DMS53 (cell line): ENCODE data around the gene TESMIN.
A peak's percentile ranks its signal among the peaks of the same experiment; 100 is the strongest.

Experiments
- DNase-seq: peaks from one replicate; lab custom pipeline; 2025; lab: John Stamatoyannopoulos, UW

The TESMIN gene

DNA sequence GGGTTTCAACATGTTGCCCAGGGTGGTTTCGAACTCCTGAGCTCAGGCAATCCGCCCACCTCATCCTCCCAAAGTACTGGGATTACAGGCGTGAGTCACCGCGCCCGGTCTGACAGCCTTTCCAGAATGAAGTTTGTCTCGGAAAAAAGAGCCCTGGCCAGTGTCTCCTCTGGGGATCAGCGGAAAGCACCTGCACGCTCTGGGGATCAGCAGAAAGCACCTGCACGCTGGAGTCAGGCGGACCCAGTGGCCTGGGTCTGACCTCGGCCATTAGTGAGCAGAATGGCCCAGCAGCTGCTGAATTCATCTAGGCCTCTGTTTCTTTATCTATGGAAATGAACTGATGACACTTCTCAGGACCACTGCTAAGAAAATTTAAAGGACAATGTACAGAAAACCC lies 10.5 kb upstream of the TESMIN start:
- no peak for DNase-seq

DNA sequence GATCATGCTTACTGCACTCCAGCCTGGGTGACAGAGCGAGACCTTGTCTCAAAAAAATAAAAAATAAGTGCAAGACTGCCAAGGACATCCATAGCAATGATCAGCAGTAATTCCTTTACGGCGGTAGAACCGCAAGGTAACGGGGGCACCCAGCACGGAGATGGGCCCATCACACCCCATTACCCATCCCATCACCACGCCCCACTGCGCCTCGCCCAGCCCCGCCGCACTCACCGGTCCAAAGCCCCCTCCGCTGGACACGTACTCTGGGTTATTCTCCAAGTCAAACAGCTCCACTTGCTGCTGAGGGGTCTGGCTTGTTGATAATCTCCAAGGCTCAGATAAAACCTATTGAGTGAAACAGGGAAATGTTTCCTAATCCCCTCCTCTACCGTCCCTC lies 8.7 kb upstream of the TESMIN start:
- DNase-seq = no peak

GRCh38 chr11:68757711-68758110 lies 6.4 kb upstream of the TESMIN start:
- DNase-seq = no peak

GRCh38 chr11:68756171-68756766 lies 4.9 kb upstream of the TESMIN start:
- no peak for DNase-seq

GRCh38 chr11:68753300-68753699 lies 2.0 kb upstream of the TESMIN start:
- peak; percentile 52 for DNase-seq

DNA sequence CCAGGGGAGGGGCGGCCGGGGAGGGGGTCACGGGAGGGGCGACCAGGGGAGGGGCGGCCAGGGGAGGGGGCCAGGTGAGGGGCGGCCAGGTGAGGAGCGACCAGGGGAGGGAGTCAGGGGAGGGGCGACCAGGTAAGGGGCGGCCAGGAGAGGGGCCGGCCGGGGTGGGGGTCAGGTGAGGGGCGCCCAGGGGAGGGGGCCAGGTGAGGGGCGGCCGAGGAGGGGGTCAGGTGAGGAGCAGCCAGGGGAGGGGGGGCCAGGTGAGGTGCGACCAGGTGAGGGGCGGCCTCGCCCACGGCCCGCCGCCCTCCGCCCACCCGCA lies 355 bp downstream of the TESMIN start:
- no peak for DNase-seq

- DNase-seq = peak; percentile 31
Observed at GRCh38 chr11:68750195-68751003, 921 bp downstream of the TESMIN start.

DNA sequence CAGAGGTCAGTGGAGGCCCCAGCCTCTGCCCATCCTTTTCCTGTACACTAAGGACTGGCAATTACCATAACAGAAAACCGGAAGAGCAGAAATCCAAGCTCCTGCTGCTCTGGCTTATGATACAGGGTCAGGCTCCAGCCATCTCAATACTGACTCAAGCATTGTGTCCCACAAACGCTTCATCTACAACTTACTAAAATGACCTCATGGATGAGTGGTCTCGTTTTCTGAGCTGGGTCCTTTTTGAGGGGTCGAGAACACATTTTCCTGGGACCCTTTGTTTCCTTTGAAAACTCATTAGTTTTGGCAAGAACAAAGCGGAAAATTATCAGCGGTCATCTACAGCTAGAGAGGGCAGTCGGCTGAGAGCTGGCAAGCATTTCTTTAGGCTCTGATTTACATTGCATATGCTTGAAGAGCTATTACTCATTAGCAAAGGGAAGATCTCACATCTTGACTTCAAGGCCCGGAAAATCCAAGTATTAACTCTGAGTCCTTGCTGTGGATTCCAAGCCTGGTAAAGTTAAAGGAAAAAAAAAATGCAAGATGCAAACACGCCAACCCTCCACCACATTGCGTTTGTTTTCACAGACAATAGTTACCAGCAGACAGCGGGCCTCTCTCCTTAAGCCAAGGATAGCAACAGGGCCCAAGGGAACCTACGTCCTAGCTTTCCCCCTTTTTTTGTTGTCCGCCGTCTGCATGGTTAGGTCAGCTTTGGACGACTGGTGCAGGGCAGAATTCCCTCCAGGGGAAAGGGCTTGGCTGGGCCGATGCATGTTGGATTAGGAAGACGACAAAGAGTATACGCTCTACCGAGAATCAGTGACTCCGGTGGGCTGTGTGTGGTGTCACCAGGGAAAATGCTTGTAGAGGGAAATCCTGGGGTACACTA lies 1.8 kb downstream of the TESMIN start:
- DNase-seq = peak; percentile 24

- DNase-seq = no peak
Observed at GRCh38 chr11:68748061-68748460, 3.3 kb downstream of the TESMIN start.

GRCh38 chr11:68743539-68743938 lies 7.8 kb downstream of the TESMIN start:
- DNase-seq = no peak

- no peak for DNase-seq
Observed at GRCh38 chr11:68741463-68741862, 9.9 kb downstream of the TESMIN start.

GRCh38 chr11:68735646-68736045 lies 15.7 kb downstream of the TESMIN start:
- DNase-seq = no peak

GRCh38 chr11:68735125-68735524 lies 16.2 kb downstream of the TESMIN start:
- DNase-seq = no peak

DNA sequence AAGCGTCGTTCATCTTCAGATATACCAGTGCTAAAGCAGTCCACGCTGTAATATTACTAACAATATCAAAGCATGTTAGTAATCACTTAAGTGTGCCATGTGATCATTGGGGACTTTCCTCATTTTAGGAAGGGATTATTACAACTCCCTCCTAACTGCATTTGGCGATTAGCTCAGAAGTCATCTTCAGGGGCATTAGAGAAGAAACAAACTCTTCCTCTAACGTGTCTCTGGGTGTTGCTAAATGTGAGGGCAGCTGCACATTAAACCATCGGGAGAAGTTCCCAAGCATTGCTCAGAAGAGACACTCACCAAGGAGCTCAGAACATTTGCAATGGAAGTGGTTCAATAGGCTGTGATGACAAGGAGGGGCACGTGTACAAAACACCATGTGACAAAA lies 17.2 kb downstream of the TESMIN start:
- DNase-seq = no peak

DNA sequence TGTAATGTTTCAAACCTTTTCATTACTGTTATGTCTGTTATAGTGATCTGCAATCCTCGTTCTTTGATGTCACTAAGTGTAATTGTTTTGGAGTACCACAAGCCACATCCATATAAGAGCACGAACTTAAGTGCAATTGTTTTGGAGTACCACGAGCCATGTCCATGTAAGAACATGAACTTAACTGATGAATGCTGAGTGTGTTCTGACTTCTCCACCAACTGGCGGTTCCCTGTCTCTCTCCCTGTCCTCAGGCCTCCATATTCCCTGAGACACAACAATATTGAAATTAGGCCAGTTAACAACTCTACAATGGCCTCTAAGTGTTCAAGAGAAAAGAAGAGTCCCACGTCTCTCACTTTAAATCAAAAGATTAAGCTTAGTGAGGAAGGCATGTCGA lies 23.5 kb downstream of the TESMIN start:
- DNase-seq = no peak

- DNase-seq = no peak
Observed at GRCh38 chr11:68724293-68724692, 27.0 kb downstream of the TESMIN start.

DNA sequence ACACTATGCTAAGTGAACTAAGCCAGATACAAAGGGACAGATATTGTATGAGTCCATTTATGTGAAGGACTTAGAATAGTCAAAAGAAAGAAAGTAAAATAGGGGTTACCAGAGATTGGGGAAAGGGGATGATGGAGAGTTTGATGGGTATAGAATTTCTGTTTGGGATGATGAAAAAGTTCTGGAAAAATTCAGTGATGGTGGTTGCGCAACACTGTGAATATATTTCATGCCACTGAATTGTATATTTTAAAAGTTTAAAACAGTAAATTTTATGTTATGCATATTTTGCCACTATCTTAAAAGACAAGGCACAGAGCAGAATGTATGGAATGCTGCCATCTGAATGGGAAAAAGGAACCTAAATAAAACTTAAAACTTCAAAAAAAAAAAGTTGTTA lies 29.2 kb downstream of the TESMIN start:
- no peak for DNase-seq

GRCh38 chr11:68721075-68721474 lies 30.2 kb downstream of the TESMIN start:
- DNase-seq = no peak

DNA sequence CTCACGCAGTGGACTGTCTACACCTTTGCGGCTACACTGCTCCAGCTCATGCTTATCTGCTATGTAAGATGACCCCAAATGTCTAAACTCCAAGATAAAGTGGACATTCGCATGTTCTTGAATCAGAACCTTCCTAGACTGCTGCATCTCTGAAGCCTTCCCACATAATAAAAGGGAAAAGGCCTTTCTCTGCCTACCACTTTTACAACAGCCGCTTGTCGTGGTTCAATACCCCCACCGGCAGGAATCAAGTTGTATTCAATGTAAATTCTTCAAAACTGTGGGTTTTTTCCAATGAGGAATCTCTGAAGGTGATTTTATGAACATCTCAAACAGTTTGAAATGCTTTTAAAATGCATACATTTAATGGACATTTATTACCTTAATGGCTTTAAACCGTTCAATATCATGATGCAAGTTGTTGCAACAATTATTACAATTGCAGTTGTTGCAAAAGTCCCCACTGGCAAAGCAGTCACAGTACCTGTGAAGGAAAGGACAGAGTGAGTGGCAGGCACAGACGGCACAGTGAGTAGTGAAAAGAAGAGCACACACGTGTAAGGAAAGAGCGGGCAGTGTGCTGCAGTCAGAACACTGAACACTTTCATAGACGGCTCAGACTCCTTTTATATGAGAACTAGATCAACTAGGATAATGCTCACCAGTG lies 35.7 kb downstream of the TESMIN start:
- no peak for DNase-seq

DNA sequence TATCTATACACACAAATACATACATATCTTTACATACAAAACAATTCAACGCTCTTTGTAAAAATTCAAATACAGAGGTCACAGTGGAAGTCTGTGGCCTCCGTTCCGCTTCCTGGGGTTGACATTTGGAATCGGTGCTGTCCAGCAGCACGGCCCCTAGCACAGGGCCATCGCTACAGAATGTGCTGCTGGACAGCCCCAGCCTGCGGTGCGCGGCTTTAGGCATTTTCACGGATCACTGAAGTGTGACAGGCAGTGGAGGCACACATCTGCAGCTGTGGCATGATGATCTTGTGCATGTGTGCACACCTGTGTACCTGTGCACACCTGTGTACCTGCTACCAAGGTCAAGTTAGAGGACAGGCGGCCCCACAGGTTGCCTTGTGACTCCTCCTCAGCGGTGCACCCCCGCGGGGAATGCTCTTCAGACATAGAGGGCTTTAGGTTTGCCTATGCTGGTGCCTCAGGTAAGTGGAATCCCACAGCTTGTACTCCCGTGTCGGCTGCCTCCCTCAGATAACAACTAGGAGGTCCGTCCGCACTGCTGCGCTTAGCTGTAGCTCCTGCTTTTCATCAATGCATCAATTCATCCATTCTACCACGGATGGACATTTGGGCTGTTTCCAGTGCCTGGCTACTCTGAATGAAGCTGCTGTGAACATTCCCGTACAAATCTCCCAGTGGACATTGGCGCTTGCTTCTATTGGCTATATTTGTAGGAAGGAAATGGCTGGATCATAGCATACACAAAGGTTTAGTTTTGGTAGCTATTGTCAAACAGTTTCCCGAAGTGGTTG lies 37.1 kb downstream of the TESMIN start:
- peak; percentile 40 for DNase-seq

- DNase-seq = no peak
Observed at GRCh38 chr11:68711114-68711513, 40.2 kb downstream of the TESMIN start.

GRCh38 chr11:68710409-68710808 lies 40.9 kb downstream of the TESMIN start:
- DNase-seq = no peak
